IMR-90 (cell line): ENCODE results near the gene ANKUB1. TPM values are rescaled to one million over a fixed set of nuclear protein-coding genes. Genes with fewer than 3 reads are reported as not detected.

Source experiments
- ATAC-seq: fragments of 200-7000 bp; cut with Tn5 transposase; 2 replicates; pipeline ENCODE4 v1.9.1; 2020; ENCODE audit warnings: low read depth, mild to moderate bottlenecking, moderate library complexity
- BruUV-seq: library from RNA; stranded (reverse); fragments of 400-500 nt; replicated peaks from 2 replicates; lab custom pipeline; 2021; lab: Mats Ljungman, UMichigan
- CTCF ChIA-PET: fragments of 300-600 bp; formaldehyde crosslinking; extraction: SDS; loops from one replicate; lab custom pipeline; 2021; ENCODE audit warnings: antibody characterized with exemption; lab: Yijun Ruan, JAX
- POLR2A ChIA-PET: fragments of 300-600 bp; sonication (Branson Sonifier 250); formaldehyde crosslinking; loops from one replicate; lab custom pipeline; 2022; ENCODE audit warnings: antibody characterized with exemption; ENCODE audit not compliant: unreplicated experiment; lab: Charles Lee
- DNase-seq: peaks from one replicate; pipeline ENCODE4 v3.0.0; 2013
- H2AFZ ChIP-seq: replicated peaks from 2 replicates; pipeline ENCODE3; 2013; ENCODE audit warnings: low read length, mild to moderate bottlenecking; ENCODE audit not compliant: poor library complexity
- H2AK5ac ChIP-seq: 2 replicates; pipeline ENCODE4 v1.6.1; 2013; ENCODE audit warnings: low read depth, low read length, inconsistent platforms
- H2AK9ac ChIP-seq: replicated peaks from 2 replicates; pipeline ENCODE3; 2013; ENCODE audit warnings: mild to moderate bottlenecking, low read depth, low read length, moderate library complexity; ENCODE audit not compliant: poor library complexity
- H2BK120ac ChIP-seq: 2 replicates; pipeline ENCODE4 v1.6.1; 2013; ENCODE audit warnings: low read depth, low read length, inconsistent platforms
- H2BK15ac ChIP-seq: 3 replicates; pipeline ENCODE4 v1.6.1; 2013; ENCODE audit warnings: low read depth, low read length, inconsistent platforms
- H2BK20ac ChIP-seq: 2 replicates; pipeline ENCODE4 v1.6.1; 2013; ENCODE audit warnings: low read depth, mild to moderate bottlenecking, inconsistent platforms, low read length, moderate library complexity
- H2BK5ac ChIP-seq: 2 replicates; pipeline ENCODE4 v1.6.1; 2013; ENCODE audit warnings: mild to moderate bottlenecking, low read depth, low read length, inconsistent platforms; ENCODE audit not compliant: poor library complexity, severe bottlenecking
- H3K14ac ChIP-seq: replicated peaks from 2 replicates; pipeline ENCODE4 v1.6.1; 2013; ENCODE audit warnings: low read depth, low read length, inconsistent platforms
- H3K18ac ChIP-seq: 2 replicates; pipeline ENCODE4 v1.6.1; 2013; ENCODE audit warnings: low read depth, low read length, control low read depth
- H3K23ac ChIP-seq: 2 replicates; pipeline ENCODE4 v1.6.1; 2013; ENCODE audit warnings: low read depth, low read length, inconsistent platforms
- H3K27ac ChIP-seq: 2 replicates; pipeline ENCODE4 v1.5.1; 2013; ENCODE audit warnings: mild to moderate bottlenecking, control low read depth, low read length; ENCODE audit not compliant: insufficient read depth
- H3K27me3 ChIP-seq: 2 replicates; pipeline ENCODE4 v1.6.1; 2013; ENCODE audit warnings: low read length; ENCODE audit not compliant: control insufficient read depth, insufficient read depth
- H3K36me3 ChIP-seq: 2 replicates; pipeline ENCODE4 v1.6.1; 2013; ENCODE audit warnings: low read length, mixed read lengths; ENCODE audit not compliant: control insufficient read depth, insufficient read depth
- H3K4ac ChIP-seq: 2 replicates; pipeline ENCODE4 v1.6.1; 2013; ENCODE audit warnings: low read depth, low read length, inconsistent platforms
- H3K4me1 ChIP-seq: 2 replicates; pipeline ENCODE4 v1.6.1; 2013; ENCODE audit warnings: low read length, mixed read lengths; ENCODE audit not compliant: control insufficient read depth, insufficient read depth
- H3K4me2 ChIP-seq: 2 replicates; pipeline ENCODE4 v1.6.1; 2013; ENCODE audit warnings: low read depth, mild to moderate bottlenecking, control low read depth, low read length, moderate library complexity
- H3K4me3 ChIP-seq: 2 replicates; pipeline ENCODE4 v1.5.1; 2013; ENCODE audit warnings: low read depth, mild to moderate bottlenecking, control low read depth, low read length, moderate library complexity; ENCODE audit not compliant: insufficient read depth
- H3K56ac ChIP-seq: 2 replicates; pipeline ENCODE4 v1.6.1; 2013; ENCODE audit warnings: low read length, inconsistent platforms; ENCODE audit not compliant: insufficient read depth; ENCODE audit errors: extremely low read depth
- H3K79me1 ChIP-seq, 2 experiments: 2 replicates each; pipeline ENCODE4 v1.6.1; 2013; ENCODE audit warnings: low read length in 2 of 2, inconsistent platforms in 1 of 2, low read depth in 1 of 2
- H3K9ac ChIP-seq: 2 replicates; pipeline ENCODE4 v1.6.1; 2013; ENCODE audit warnings: low read depth, low read length, control low read depth
- H3K9me1 ChIP-seq: 2 replicates; pipeline ENCODE4 v1.6.1; 2013; ENCODE audit warnings: low read length, inconsistent platforms; ENCODE audit not compliant: insufficient read depth
- H3K9me3 ChIP-seq: 2 replicates; pipeline ENCODE4 v1.6.1; 2013; ENCODE audit warnings: low read length; ENCODE audit not compliant: control insufficient read depth, insufficient read depth
- H4K20me1 ChIP-seq: 2 replicates; pipeline ENCODE4 v1.6.1; 2013; ENCODE audit warnings: low read length, inconsistent platforms; ENCODE audit not compliant: insufficient read depth
- H4K5ac ChIP-seq: 2 replicates; pipeline ENCODE4 v1.6.1; 2013; ENCODE audit warnings: mild to moderate bottlenecking, low read depth, low read length, control low read depth
- H4K8ac ChIP-seq, 2 experiments: 2 replicates each; pipeline ENCODE4 v1.6.1; 2013; ENCODE audit warnings: low read depth in 2 of 2, low read length in 2 of 2, control low read depth in 1 of 2, inconsistent platforms in 1 of 2
- H4K91ac ChIP-seq: 2 replicates; pipeline ENCODE4 v1.6.1; 2013; ENCODE audit warnings: low read depth, low read length, inconsistent platforms; ENCODE audit not compliant: insufficient read depth
- BHLHE40 ChIP-seq: fragments of 150-350 bp; IDR thresholded peaks from 2 replicates; pipeline ENCODE4 v1.6.1; 2016; ENCODE audit warnings: mild to moderate bottlenecking, low read depth, low read length
- CEBPB ChIP-seq: IDR thresholded peaks from 2 replicates; pipeline ENCODE4 v1.6.1; 2012; ENCODE audit warnings: low read depth, low read length, improper control_type of control experiment
- FOS ChIP-seq: fragments of 150-350 bp; IDR thresholded peaks from 2 replicates; pipeline ENCODE4 v1.6.1; 2016; ENCODE audit warnings: low read depth, low read length
- MAFK ChIP-seq: IDR thresholded peaks from 2 replicates; pipeline ENCODE4 v1.6.1; 2012; ENCODE audit warnings: low read depth, low read length, improper control_type of control experiment
- MAZ ChIP-seq: IDR thresholded peaks from 2 replicates; pipeline ENCODE4 v1.6.1; 2012; ENCODE audit warnings: low read depth, mild to moderate bottlenecking, low read length, improper control_type of control experiment, moderate library complexity, borderline replicate concordance
- NFE2L2 ChIP-seq: fragments of 150-350 bp; IDR thresholded peaks from 2 replicates; pipeline ENCODE4 v1.6.1; 2016; ENCODE audit warnings: low read depth, mild to moderate bottlenecking, low read length
- POLR2A ChIP-seq: IDR thresholded peaks from 2 replicates; pipeline ENCODE4 v1.6.1; 2012; ENCODE audit warnings: mild to moderate bottlenecking, low read depth, low read length
- RAD21 ChIP-seq: IDR thresholded peaks from 2 replicates; pipeline ENCODE4 v1.6.1; 2012; ENCODE audit warnings: low read length, improper control_type of control experiment
- RFX5 ChIP-seq: IDR thresholded peaks from 2 replicates; pipeline ENCODE4 v1.8.0; 2012; ENCODE audit warnings: low read depth, mild to moderate bottlenecking, low read length, moderate library complexity
- SMC3 ChIP-seq: fragments of 150-350 bp; IDR thresholded peaks from 2 replicates; pipeline ENCODE4 v1.6.1; 2016; ENCODE audit warnings: low read depth, mild to moderate bottlenecking, antibody characterized with exemption, low read length, moderate library complexity
- dilution Hi-C: fragments of 300-500 bp; cut with HindIII; formaldehyde crosslinking; loops from one replicate; pipeline ENCODE4 v1.14.3; 2018; ENCODE audit warnings: low sequenced_read_pairs; ENCODE audit not compliant: unreplicated experiment
- in situ Hi-C: fragments of 300-500 bp; cut with MboI; formaldehyde crosslinking; loops from 3 replicates; pipeline ENCODE4 v1.14.3; 2019; ENCODE audit warnings: low sequenced_read_pairs, inconsistent platforms, mixed read lengths
- intact Hi-C: fragments of 100-400 bp; cut with micrococcal nuclease; formaldehyde crosslinking; loops from 2 replicates; pipeline ENCODE4 v1.10.0; 2022
- polyA plus RNA-seq, 3 experiments: library from polyadenylated mRNA; depleted of rRNA; stranded (reverse); fragments of >200 nt; gene quantifications; 2 replicates each; pipeline ENCODE4 v1.2.3, GENCODE V29; 2012; ENCODE audit warnings: low replicate concordance in 1 of 3
- total RNA-seq: library from RNA; depleted of rRNA; stranded (reverse); fragments of >200 nt; gene quantifications from 2 replicates; pipeline ENCODE4 v1.2.3, GENCODE V29; 2012
- TF ChIP-seq, protein P1 (sequence below): conservative IDR thresholded peaks from 2 replicates; pipeline ENCODE4 v1.5.1; 2012; ENCODE audit warnings: mild to moderate bottlenecking, low read depth, low read length, improper control_type of control experiment
- TF ChIP-seq, protein P2 (sequence below): fragments of 150-350 bp; IDR thresholded peaks from 2 replicates; pipeline ENCODE4 v1.6.1; 2017; ENCODE audit warnings: mild to moderate bottlenecking, antibody characterized with exemption, low read length, low read depth
- TF ChIP-seq, protein P3 (sequence below): fragments of 150-350 bp; IDR thresholded peaks from 2 replicates; pipeline ENCODE4 v1.6.1; 2016; ENCODE audit warnings: low read depth, mild to moderate bottlenecking, low read length, moderate library complexity, borderline replicate concordance

ANKUB1 gene
- total and polyA plus RNA-seq, 2 of the 4 experiments (the other 2 are of a cell fraction): not detected

DNA sequence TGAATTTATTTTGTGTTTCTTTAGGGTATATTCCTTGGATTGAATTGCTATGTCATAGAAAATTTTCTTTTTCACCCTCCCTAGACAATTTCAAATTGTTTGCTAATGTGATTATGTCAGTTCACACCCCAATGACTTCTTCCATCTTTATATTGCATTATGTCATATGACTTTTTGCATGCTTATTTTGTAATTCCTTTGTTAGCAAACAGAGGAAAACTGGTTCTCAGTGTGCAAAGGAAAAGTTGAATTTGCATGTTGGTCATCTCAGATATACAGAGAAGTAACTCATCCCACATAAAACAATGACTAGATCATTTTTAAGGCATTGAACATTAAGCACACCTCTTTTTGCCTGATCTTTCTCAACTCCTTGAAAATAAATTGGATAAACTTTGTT is 17.3 kb upstream of the ANKUB1 start:
- no peak overlapping the region for H4K91ac ChIP-seq
- no peak overlapping the region for H3K56ac ChIP-seq
- BruUV-seq: no TSS peak
- no peak overlapping the region for H3K23ac ChIP-seq
- H3K9me3 ChIP-seq: no peaks in the 10 kb centered on the region
- CTCF ChIA-PET: interaction anchor here (0.9 to 2.9 kb wide), 3 partner anchors 9 to 43 kb away, joined by 3 to 58 read pairs (median 15); no protein-coding TSS in a partner anchor
- TF ChIP-seq MAZ (no peak), NFE2L2 (no peak), RFX5 (no peak), POLR2A (no peak), RAD21 (no peak), FOS (no peak), CEBPB (no peak), BHLHE40 (no peak), MAFK (no peak), SMC3 (no peak)
- TF ChIP-seq, protein P1, sequence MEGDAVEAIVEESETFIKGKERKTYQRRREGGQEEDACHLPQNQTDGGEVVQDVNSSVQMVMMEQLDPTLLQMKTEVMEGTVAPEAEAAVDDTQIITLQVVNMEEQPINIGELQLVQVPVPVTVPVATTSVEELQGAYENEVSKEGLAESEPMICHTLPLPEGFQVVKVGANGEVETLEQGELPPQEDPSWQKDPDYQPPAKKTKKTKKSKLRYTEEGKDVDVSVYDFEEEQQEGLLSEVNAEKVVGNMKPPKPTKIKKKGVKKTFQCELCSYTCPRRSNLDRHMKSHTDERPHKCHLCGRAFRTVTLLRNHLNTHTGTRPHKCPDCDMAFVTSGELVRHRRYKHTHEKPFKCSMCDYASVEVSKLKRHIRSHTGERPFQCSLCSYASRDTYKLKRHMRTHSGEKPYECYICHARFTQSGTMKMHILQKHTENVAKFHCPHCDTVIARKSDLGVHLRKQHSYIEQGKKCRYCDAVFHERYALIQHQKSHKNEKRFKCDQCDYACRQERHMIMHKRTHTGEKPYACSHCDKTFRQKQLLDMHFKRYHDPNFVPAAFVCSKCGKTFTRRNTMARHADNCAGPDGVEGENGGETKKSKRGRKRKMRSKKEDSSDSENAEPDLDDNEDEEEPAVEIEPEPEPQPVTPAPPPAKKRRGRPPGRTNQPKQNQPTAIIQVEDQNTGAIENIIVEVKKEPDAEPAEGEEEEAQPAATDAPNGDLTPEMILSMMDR: no peak
- TF ChIP-seq, protein P2, sequence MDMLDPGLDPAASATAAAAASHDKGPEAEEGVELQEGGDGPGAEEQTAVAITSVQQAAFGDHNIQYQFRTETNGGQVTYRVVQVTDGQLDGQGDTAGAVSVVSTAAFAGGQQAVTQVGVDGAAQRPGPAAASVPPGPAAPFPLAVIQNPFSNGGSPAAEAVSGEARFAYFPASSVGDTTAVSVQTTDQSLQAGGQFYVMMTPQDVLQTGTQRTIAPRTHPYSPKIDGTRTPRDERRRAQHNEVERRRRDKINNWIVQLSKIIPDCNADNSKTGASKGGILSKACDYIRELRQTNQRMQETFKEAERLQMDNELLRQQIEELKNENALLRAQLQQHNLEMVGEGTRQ: no peak
- TF ChIP-seq, protein P3, sequence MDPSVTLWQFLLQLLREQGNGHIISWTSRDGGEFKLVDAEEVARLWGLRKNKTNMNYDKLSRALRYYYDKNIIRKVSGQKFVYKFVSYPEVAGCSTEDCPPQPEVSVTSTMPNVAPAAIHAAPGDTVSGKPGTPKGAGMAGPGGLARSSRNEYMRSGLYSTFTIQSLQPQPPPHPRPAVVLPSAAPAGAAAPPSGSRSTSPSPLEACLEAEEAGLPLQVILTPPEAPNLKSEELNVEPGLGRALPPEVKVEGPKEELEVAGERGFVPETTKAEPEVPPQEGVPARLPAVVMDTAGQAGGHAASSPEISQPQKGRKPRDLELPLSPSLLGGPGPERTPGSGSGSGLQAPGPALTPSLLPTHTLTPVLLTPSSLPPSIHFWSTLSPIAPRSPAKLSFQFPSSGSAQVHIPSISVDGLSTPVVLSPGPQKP: no peak
- no peaks in the 10 kb centered on the region for H3K36me3 ChIP-seq
- ATAC-seq: no peak
- POLR2A ChIA-PET: no interaction called here
- no peaks in the 10 kb centered on the region for H3K27me3 ChIP-seq
- H2BK15ac ChIP-seq: no peak overlapping the region
- H3K79me1 ChIP-seq: peaks cover 0 to 16% of the 10 kb centered on the region in 2 experiments; a peak in 2 of 4 replicates
- no peak overlapping the region for H3K4me3 ChIP-seq
- H2BK120ac ChIP-seq: no peak overlapping the region
- H3K4ac ChIP-seq: no peak overlapping the region
- no peak overlapping the region for H2AK9ac ChIP-seq
- no peak overlapping the region for H3K14ac ChIP-seq
- no peak overlapping the region for H3K9ac ChIP-seq
- dilution Hi-C loops: no loop called here
- H3K4me2 ChIP-seq: no peak overlapping the region
- H3K9me1 ChIP-seq: no peaks in the 10 kb centered on the region
- H4K20me1 ChIP-seq: peaks cover 6% of the 10 kb centered on the region; the same call in 1 of the 2 replicates
- no peak overlapping the region for H2AK5ac ChIP-seq
- H3K27ac ChIP-seq: no peak overlapping the region
- no peak overlapping the region for H3K18ac ChIP-seq
- no peak overlapping the region for H2BK20ac ChIP-seq
- no peak overlapping the region for H2AFZ ChIP-seq
- H4K5ac ChIP-seq: no peak overlapping the region
- in situ Hi-C loops: no loop called here
- no peak for DNase-seq
- intact Hi-C loops: no loop called here
- H2BK5ac ChIP-seq: no peak overlapping the region
- H4K8ac ChIP-seq: no peak overlapping the region
- no peaks in the 10 kb centered on the region for H3K4me1 ChIP-seq
